HL-60 (cell line): ENCODE data around the gene MEIOC.

Source experiments
- CTCF ChIP-seq: IDR thresholded peaks from one replicate; pipeline ENCODE4 v1.5.1; 2011; ENCODE audit warnings: low read length, control low read depth, inconsistent platforms; ENCODE audit not compliant: insufficient read depth
- GABPA ChIP-seq: IDR thresholded peaks from 2 replicates; pipeline ENCODE4 v1.6.1; 2012; ENCODE audit warnings: low read depth
- POLR2AphosphoS5 ChIP-seq: IDR thresholded peaks from 2 replicates; pipeline ENCODE4 v1.6.1; 2012; ENCODE audit warnings: low read depth
- SPI1 ChIP-seq: IDR thresholded peaks from 2 replicates; pipeline ENCODE4 v1.6.1; 2012; ENCODE audit warnings: low read depth, mild to moderate bottlenecking, borderline replicate concordance
- TF ChIP-seq, protein P1 (sequence below): IDR thresholded peaks from 2 replicates; pipeline ENCODE4 v1.6.1; 2012; ENCODE audit warnings: low read depth; ENCODE audit not compliant: insufficient replicate concordance

DNA sequence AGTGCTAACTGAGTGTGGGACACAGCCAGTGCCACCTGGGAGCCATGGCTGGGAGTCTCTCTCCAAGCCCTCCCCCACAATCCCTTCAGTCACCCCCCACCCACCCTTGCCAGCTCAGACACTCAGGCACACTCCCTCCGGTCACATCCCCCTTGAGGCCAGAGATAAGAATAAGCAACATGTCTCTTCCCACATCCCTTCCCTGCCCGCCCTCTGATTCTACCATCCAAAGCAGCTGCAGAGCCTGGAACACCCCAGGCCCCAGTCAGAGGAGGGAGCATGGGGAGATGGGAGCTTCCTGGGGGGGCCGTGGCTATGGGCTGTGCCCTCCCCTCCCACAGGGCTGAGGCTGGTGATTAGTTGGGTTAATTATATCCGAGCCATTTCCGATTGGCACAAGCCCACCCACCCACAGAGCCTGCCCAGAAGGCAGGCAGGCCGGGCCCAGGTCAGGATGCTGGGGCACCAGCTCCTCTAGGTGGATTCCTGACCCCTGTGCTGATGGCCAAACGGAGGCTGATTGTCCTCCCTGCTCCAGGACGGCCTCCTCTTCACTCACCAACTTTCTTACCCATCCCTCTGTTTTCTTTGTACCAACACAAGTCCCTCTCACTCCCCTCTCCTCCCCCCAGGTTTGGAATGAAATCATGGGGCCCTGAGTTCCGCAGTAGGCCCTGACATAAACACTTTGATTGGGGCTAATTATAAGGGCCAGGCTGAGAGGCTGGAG lies 28.6 kb upstream of the MEIOC start:
- TF ChIP-seq POLR2AphosphoS5 (no peak), SPI1 (no peak), CTCF (no peak), GABPA (no peak)
- TF ChIP-seq, protein P1, sequence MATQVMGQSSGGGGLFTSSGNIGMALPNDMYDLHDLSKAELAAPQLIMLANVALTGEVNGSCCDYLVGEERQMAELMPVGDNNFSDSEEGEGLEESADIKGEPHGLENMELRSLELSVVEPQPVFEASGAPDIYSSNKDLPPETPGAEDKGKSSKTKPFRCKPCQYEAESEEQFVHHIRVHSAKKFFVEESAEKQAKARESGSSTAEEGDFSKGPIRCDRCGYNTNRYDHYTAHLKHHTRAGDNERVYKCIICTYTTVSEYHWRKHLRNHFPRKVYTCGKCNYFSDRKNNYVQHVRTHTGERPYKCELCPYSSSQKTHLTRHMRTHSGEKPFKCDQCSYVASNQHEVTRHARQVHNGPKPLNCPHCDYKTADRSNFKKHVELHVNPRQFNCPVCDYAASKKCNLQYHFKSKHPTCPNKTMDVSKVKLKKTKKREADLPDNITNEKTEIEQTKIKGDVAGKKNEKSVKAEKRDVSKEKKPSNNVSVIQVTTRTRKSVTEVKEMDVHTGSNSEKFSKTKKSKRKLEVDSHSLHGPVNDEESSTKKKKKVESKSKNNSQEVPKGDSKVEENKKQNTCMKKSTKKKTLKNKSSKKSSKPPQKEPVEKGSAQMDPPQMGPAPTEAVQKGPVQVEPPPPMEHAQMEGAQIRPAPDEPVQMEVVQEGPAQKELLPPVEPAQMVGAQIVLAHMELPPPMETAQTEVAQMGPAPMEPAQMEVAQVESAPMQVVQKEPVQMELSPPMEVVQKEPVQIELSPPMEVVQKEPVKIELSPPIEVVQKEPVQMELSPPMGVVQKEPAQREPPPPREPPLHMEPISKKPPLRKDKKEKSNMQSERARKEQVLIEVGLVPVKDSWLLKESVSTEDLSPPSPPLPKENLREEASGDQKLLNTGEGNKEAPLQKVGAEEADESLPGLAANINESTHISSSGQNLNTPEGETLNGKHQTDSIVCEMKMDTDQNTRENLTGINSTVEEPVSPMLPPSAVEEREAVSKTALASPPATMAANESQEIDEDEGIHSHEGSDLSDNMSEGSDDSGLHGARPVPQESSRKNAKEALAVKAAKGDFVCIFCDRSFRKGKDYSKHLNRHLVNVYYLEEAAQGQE = no peak
